ENCODE results near the gene VAV2. TPM values are rescaled to one million over a fixed set of nuclear protein-coding genes. Genes with fewer than 3 reads are reported as not detected.

VAV2 gene
- total and polyA plus RNA-seq, 11 donors = 3.3 to 9.9 (median 5.3) TPM

DNA sequence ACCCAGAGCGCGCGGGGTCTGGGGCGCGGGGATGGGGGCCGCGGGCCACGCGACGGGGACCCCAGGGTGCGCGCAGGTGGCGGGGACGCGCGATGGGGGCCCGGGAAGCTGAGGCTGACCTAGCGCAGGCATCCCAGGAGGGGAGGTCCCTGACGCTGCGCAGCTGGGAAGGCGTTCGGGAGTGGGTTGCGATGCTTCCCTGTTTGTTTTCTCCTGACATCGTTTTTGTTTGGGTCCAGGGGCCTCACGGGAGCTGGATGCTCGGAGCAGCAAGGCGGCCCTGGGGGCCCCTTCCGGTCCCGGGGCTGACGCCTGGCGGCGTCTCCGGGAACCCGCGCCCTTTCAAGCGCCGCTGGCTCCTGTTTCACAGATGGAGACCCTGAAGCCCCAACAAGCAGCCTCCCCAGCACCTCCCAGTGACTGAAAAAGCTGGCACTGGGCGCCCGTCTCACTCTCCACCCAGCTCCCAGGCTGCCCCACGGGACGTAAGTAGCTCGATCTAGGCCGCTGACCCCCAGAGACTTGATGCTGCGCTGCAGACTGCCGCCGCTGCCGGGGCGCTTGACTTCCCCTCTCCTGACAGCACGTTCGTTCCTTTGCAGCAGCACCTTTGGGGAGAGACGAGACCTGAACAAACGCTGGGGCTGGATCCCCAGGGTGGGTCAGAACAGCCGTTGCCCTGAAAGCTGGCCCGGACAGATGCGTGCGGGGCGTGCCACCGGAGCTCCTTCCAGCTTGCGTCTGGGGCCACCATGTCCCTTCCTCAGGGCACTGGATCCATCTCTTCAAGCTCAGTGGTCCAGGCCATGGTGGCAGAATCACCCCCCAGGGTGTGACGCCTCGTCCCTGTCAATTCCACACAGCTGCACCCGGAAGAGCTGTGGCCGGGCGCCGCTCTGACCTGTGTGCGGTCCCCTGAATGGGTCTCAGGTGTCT lies 33.8 kb upstream of the VAV2 start:
- Histone ChIP-seq H3K36me3 (peaks cover 0 to 25% (median 14%) of the 10 kb centered on the region in 9 donors), H3K4me3 (peak overlapping the region; percentile 55 to 96 (median 86)), H3K27me3 (no peaks in the 10 kb centered on the region), H3K9me3 (no peaks in the 10 kb centered on the region), H3K27ac (peak overlapping the region in 11 of 12 donors; percentile 12 to 79 (median 51)), H3K4me1 (peaks cover 0 to 11% (median 8%) of the 10 kb centered on the region in 12 donors)
- WGBS, 4 donors = 8 to 39% (median 15%) methylated on average over 29 to 66 of the region's 66 CpGs
- intact Hi-C loops (cut with DNase I) = loop anchor here in 8 of 10 donors (1.0 to 5.0 kb wide), 5 partner anchors 36 to 101 kb away; partner anchors contain the start of gene BRD3 (in 6 of the 8)
- TF ChIP-seq POLR2A (IDR thresholded peaks at IDR 0.05) = no peak
- TF ChIP-seq, protein P1, sequence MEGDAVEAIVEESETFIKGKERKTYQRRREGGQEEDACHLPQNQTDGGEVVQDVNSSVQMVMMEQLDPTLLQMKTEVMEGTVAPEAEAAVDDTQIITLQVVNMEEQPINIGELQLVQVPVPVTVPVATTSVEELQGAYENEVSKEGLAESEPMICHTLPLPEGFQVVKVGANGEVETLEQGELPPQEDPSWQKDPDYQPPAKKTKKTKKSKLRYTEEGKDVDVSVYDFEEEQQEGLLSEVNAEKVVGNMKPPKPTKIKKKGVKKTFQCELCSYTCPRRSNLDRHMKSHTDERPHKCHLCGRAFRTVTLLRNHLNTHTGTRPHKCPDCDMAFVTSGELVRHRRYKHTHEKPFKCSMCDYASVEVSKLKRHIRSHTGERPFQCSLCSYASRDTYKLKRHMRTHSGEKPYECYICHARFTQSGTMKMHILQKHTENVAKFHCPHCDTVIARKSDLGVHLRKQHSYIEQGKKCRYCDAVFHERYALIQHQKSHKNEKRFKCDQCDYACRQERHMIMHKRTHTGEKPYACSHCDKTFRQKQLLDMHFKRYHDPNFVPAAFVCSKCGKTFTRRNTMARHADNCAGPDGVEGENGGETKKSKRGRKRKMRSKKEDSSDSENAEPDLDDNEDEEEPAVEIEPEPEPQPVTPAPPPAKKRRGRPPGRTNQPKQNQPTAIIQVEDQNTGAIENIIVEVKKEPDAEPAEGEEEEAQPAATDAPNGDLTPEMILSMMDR (IDR thresholded peaks at IDR 0.05) = peak in 2 of 12 donors; percentile 9 to 31
- ATAC-seq (peak in 2 of 4 donors; percentile 1 to 9), DNase-seq (peak in 2 of 5 donors; percentile 52 to 64)

DNA sequence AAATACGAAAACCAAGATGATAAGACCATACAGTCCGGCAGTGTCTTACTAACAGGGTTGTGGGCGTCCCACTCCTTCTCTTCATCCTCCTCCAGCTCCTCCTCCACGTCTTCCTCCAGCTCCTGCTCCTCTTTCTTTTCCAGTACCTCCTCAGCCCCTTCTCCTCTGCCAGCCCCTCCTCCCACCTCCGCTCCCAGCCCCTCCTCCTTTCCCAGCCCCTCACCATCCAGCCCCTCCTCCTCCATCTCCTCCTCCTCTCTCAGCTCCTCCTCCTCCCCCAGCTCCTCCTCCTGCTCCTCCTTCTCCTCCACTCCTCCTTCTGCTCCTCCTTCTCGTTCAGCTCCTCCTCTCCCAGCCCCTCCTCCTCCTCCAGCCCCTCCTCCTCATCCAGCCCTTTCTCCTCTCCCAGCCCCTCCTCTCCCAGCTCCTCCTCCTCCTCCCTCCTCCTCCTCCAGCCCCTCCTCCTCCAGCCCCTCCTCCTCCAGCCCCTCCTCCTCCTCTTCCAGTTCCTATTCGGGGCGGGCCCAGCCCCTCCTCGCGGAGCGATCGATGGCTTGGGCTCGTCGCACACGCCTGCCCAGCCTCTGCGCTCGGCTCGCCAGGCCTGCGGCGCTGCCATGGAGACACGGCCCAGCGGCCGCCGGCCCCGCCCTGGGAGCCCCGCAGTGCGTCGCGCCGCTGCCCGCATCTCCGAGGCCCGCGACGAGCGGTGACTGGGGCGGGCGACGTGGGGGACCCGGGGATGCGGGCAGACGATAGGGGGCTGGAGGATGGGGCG lies 32.9 kb upstream of the VAV2 start, which contains the start of gene BRD3OS:
Gene BRD3OS, plus strand, starts transcription at position 654 of the 778 bp plus-strand sequence. CDS start 1,267 bp downstream, outside the sequence.
- ATAC-seq (peak; percentile 96 to 98 (median 96)), DNase-seq (peak; percentile 96 to 98 (median 97))
- TF ChIP-seq POLR2A (IDR thresholded peaks at IDR 0.05) = peak in 1 of 2 donors; percentile 42
- TF ChIP-seq, protein P1 (IDR thresholded peaks at IDR 0.05) = no peak
- Histone ChIP-seq H3K27me3 (no peaks in the 10 kb centered on the region), H3K4me3 (peak within 1 kb of the TSS; percentile 55 to 96 (median 86)), H3K9me3 (no peaks in the 10 kb centered on the region), H3K27ac (peak within 1 kb of the TSS in 11 of 12 donors; percentile 12 to 79 (median 51)), H3K36me3 (peaks cover 0 to 17% (median 7%) of the 10 kb centered on the region in 9 donors), H3K4me1 (peaks cover 0 to 11% (median 8%) of the 10 kb centered on the region in 12 donors)
- intact Hi-C loops (cut with DNase I) = loop anchor here in 8 of 10 donors (1.0 to 5.0 kb wide), 5 partner anchors 37 to 102 kb away; partner anchors contain the start of gene BRD3 (in 6 of the 8)
- WGBS, 4 donors = 1 to 4% (median 2%) methylated on average over 15 to 43 of the region's 43 CpGs

DNA sequence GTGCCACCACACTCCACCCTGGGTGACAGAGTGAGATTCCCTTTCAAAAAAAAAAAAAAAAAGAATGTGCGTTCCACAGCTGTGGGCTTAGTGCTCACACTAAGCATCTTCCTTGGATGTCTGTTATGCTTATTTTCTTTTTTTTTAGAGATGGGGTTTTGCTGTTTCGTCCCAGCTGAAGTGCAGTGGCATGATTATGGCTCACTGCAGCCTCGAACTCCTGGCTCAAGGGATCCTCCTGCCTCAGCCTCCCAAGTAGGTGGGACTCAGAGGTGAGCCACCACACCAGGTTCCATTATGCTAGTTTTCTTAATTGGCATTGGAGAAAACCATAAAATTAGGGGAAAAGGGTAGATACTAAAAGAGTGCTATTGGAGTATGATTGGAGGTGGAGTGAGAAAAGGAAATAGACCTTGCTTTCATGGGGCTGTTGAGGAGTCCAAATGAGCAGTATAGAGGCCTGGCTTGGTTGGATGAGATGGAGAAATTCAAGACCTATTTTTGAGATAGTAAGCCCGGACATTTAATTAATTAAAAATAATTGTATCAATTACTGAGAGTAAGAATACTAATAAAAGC lies 32.2 kb upstream of the VAV2 start:
- H3K9me3 ChIP-seq = no peaks in the 10 kb centered on the region
- DNase-seq (no peak), ATAC-seq (no peak)
- TF ChIP-seq, protein P1 (IDR thresholded peaks at IDR 0.05) = no peak
- TF ChIP-seq POLR2A (IDR thresholded peaks at IDR 0.05) = no peak
- intact Hi-C loops (cut with DNase I) = loop anchor here in 1 of 10 donors (2.0 kb wide), 1 partner anchor 42 kb away; no protein-coding TSS in a partner anchor
- H3K27ac ChIP-seq = peak overlapping the region in 8 of 12 donors; percentile 15 to 79 (median 46)
- H3K4me1 ChIP-seq = peaks cover 0 to 11% (median 8%) of the 10 kb centered on the region in 12 donors
- H3K4me3 ChIP-seq = peak overlapping the region in 10 of 12 donors; percentile 19 to 95 (median 58)
- WGBS, 4 donors = 65 to 76% (median 75%) methylated on average over 4 of the region's 4 CpGs
- H3K27me3 ChIP-seq = no peaks in the 10 kb centered on the region
- H3K36me3 ChIP-seq = peaks cover 0 to 10% (median 4%) of the 10 kb centered on the region in 9 donors

All from heart left ventricle (tissue), 16 donors.